GM12875 (cell line): Measurements from ENCODE around the gene CNTN3.

ENCODE experiments used
- H3K4me3 ChIP-seq: one replicate; pipeline ENCODE4 v1.5.1; 2011; ENCODE audit warnings: low read depth, low read length, control low read depth
- CTCF ChIP-seq: IDR thresholded peaks from 2 replicates; pipeline ENCODE4 v1.5.1; 2011; ENCODE audit warnings: low read depth, mild to moderate bottlenecking, control low read depth, inconsistent platforms, low read length, moderate library complexity, borderline replicate concordance; ENCODE audit not compliant: insufficient read depth

The CNTN3 gene

GRCh38 chr3:74643636-74644035 is 29.2 kb upstream of the CNTN3 start:
- H3K4me3 ChIP-seq, result no peak overlapping the region
- TF ChIP-seq CTCF, result no peak

GRCh38 chr3:74642876-74643275 is 28.4 kb upstream of the CNTN3 start:
- no peak overlapping the region for H3K4me3 ChIP-seq
- no peak for TF ChIP-seq CTCF

- H3K4me3 ChIP-seq, result no peak overlapping the region
- no peak for TF ChIP-seq CTCF
These were observed 25.8 kb upstream of the CNTN3 start for GRCh38 chr3:74640211-74640610.

GRCh38 chr3:74639681-74640080 is 25.2 kb upstream of the CNTN3 start:
- no peak for TF ChIP-seq CTCF

GRCh38 chr3:74636981-74637380 is 22.5 kb upstream of the CNTN3 start:
- H3K4me3 ChIP-seq, result no peak overlapping the region
- no peak for TF ChIP-seq CTCF

More at GRCh38 chr3:74639681-74640080, 25.2 kb upstream of the CNTN3 start:
- H3K4me3 ChIP-seq, result no peak overlapping the region

GRCh38 chr3:74633021-74633420 is 18.6 kb upstream of the CNTN3 start:
- H3K4me3 ChIP-seq, result no peak overlapping the region
- TF ChIP-seq CTCF, result no peak

- no peak overlapping the region for H3K4me3 ChIP-seq
- no peak for TF ChIP-seq CTCF
These were observed 17.1 kb upstream of the CNTN3 start for GRCh38 chr3:74631351-74632140.
